Measurements from ENCODE around the gene ADPGK.
"Not testable (repeated sequence)": the region's sequence is repeated elsewhere in the genome, so short reads cannot be mapped to it uniquely, and the experiment has no call there.

Gene ADPGK

DNA sequence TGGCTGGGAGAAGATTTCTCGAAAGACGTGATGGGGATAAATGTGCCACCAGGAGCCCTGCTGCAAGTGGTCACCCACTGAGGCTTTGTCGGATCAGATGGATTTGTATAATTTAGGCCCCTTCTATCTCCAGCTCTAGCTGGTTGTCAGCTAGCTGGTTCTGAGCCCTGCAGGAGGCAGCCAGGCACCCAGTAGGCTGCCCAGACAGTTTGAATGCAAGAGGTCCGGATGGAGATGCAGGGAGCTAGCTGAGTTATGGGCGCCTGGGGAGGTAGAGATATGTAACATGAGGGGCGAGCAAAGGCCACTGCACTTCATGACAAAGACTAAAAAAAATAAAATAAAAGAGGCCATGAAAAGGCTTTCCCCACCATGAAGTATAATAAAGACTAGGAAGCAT, 35.1 kb upstream of the ADPGK start:
- TF ChIP-seq CTCF (IDR thresholded peaks at IDR 0.05; ENCODE audit: low read length) (no peak), EZH2 (optimal IDR thresholded peaks at IDR 0.05; ENCODE audit: low read depth, low read length) (no peak), EZH2phosphoT487 (IDR thresholded peaks at IDR 0.05; ENCODE audit: low read length) (no peak)
- Histone ChIP-seq H3K9me2 (replicated peaks; ENCODE audit: insufficient read depth, low read length) (no peaks in the 10 kb centered on the region), H4K20me1 (ENCODE audit: insufficient read depth, low read length) (no peaks in the 10 kb centered on the region), H3K4me2 (ENCODE audit: low read depth, low read length) (no peak overlapping the region), H3K4me1 (ENCODE audit: low read length) (no peaks in the 10 kb centered on the region), H3K36me3 (replicated peaks; ENCODE audit: insufficient read depth, low read length) (no peaks in the 10 kb centered on the region), H3F3A (ENCODE audit: insufficient read depth, low read length) (no peaks in the 10 kb centered on the region), H3K27me3 (replicated peaks; ENCODE audit: insufficient read depth, low read length) (no peaks in the 10 kb centered on the region), H3K4me3 (ENCODE audit: low read length) (no peak overlapping the region), H2AFZ (ENCODE audit: low read length) (no peak overlapping the region), H3K9me3 (replicated peaks; ENCODE audit: insufficient read depth, low read length) (no peaks in the 10 kb centered on the region), H3K79me2 (ENCODE audit: low read length) (no peaks in the 10 kb centered on the region), H3K27ac (ENCODE audit: low read length) (no peak overlapping the region), H3K9ac (ENCODE audit: low read length) (no peak overlapping the region)
- DNase-seq, result no peak

GRCh38 chr15:72813345-72814004, 29.9 kb upstream of the ADPGK start:
- no peak overlapping the region for H3K4me2 ChIP-seq (ENCODE audit: low read depth, low read length)
- H2AFZ ChIP-seq (ENCODE audit: low read length), result no peak overlapping the region
- H3K9me3 ChIP-seq (replicated peaks; ENCODE audit: insufficient read depth, low read length), result no peaks in the 10 kb centered on the region
- DNase-seq, result no peak
- no peaks in the 10 kb centered on the region for H3K9me2 ChIP-seq (replicated peaks; ENCODE audit: insufficient read depth, low read length)
- H3K27me3 ChIP-seq (replicated peaks; ENCODE audit: insufficient read depth, low read length), result no peaks in the 10 kb centered on the region
- no peak overlapping the region for H3K9ac ChIP-seq (ENCODE audit: low read length)
- H3K36me3 ChIP-seq (replicated peaks; ENCODE audit: insufficient read depth, low read length), result no peaks in the 10 kb centered on the region
- H4K20me1 ChIP-seq (ENCODE audit: insufficient read depth, low read length), result no peaks in the 10 kb centered on the region
- no peaks in the 10 kb centered on the region for H3F3A ChIP-seq (ENCODE audit: insufficient read depth, low read length)
- no peaks in the 10 kb centered on the region for H3K79me2 ChIP-seq (ENCODE audit: low read length)
- no peak for TF ChIP-seq CTCF (IDR thresholded peaks at IDR 0.05; ENCODE audit: low read length)
- TF ChIP-seq EZH2phosphoT487 (IDR thresholded peaks at IDR 0.05; ENCODE audit: low read length), result no peak
- TF ChIP-seq EZH2 (optimal IDR thresholded peaks at IDR 0.05; ENCODE audit: low read depth, low read length), result no peak
- H3K4me1 ChIP-seq (ENCODE audit: low read length), result no peaks in the 10 kb centered on the region
- H3K27ac ChIP-seq (ENCODE audit: low read length), result no peak overlapping the region
- no peak overlapping the region for H3K4me3 ChIP-seq (ENCODE audit: low read length)

- H3K36me3 ChIP-seq (replicated peaks; ENCODE audit: insufficient read depth, low read length), result no peaks in the 10 kb centered on the region
- no peak overlapping the region for H3K4me3 ChIP-seq (ENCODE audit: low read length)
- DNase-seq, result no peak
- no peaks in the 10 kb centered on the region for H3K79me2 ChIP-seq (ENCODE audit: low read length)
- no peaks in the 10 kb centered on the region for H3F3A ChIP-seq (ENCODE audit: insufficient read depth, low read length)
- no peaks in the 10 kb centered on the region for H3K9me3 ChIP-seq (replicated peaks; ENCODE audit: insufficient read depth, low read length)
- H3K4me2 ChIP-seq (ENCODE audit: low read depth, low read length), result no peak overlapping the region
- H3K9ac ChIP-seq (ENCODE audit: low read length), result no peak overlapping the region
- H3K27ac ChIP-seq (ENCODE audit: low read length), result no peak overlapping the region
- H3K27me3 ChIP-seq (replicated peaks; ENCODE audit: insufficient read depth, low read length), result no peaks in the 10 kb centered on the region
- TF ChIP-seq CTCF (IDR thresholded peaks at IDR 0.05; ENCODE audit: low read length) (no peak), EZH2 (optimal IDR thresholded peaks at IDR 0.05; ENCODE audit: low read depth, low read length) (no peak), EZH2phosphoT487 (IDR thresholded peaks at IDR 0.05; ENCODE audit: low read length) (no peak)
- no peaks in the 10 kb centered on the region for H3K9me2 ChIP-seq (replicated peaks; ENCODE audit: insufficient read depth, low read length)
- H4K20me1 ChIP-seq (ENCODE audit: insufficient read depth, low read length), result no peaks in the 10 kb centered on the region
- no peak overlapping the region; the same call in 1 of the 2 replicates for H2AFZ ChIP-seq (ENCODE audit: low read length)
- no peaks in the 10 kb centered on the region for H3K4me1 ChIP-seq (ENCODE audit: low read length)
These were observed 25.8 kb upstream of the ADPGK start for GRCh38 chr15:72809329-72809728.

DNA sequence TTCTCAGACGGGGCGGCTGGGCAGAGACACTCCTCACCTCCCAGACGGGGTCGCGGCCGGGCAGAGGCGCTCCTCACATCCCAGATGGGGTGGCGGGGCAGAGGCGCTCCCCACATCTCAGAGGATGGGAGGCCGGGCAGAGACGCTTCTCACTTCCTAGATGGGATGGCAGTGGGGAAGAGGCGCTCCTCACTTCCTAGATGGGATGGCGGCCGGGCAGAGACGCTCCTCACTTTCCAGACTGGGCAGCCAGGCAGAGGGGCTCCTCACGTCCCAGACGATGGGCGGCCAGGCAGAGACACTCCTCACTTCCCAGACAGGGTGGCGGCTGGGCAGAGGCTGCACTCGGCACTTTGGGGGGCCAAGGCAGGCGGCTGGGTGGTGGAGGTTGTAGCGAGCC, 23.8 kb upstream of the ADPGK start:
- not testable (repeated sequence) for H3K27me3 ChIP-seq (replicated peaks; ENCODE audit: insufficient read depth, low read length); H3K4me1 ChIP-seq (ENCODE audit: low read length); H3K9me2 ChIP-seq (replicated peaks; ENCODE audit: insufficient read depth, low read length); H3K4me3 ChIP-seq (ENCODE audit: low read length); H3F3A ChIP-seq (ENCODE audit: insufficient read depth, low read length); H3K27ac ChIP-seq (ENCODE audit: low read length); H3K9ac ChIP-seq (ENCODE audit: low read length); H4K20me1 ChIP-seq (ENCODE audit: insufficient read depth, low read length); H3K79me2 ChIP-seq (ENCODE audit: low read length); H2AFZ ChIP-seq (ENCODE audit: low read length); DNase-seq; H3K4me2 ChIP-seq (ENCODE audit: low read depth, low read length); H3K36me3 ChIP-seq (replicated peaks; ENCODE audit: insufficient read depth, low read length); H3K9me3 ChIP-seq (replicated peaks; ENCODE audit: insufficient read depth, low read length)

All from MM.1S (cell line).